K562 (cell line): ENCODE measurements around the gene NAA80. TPM values are rescaled to one million over a fixed set of nuclear protein-coding genes. Genes with fewer than 3 reads are reported as not detected.

Experiments
- AFF1 ChIP-seq, 2 experiments: fragments of 450-650 bp; IDR thresholded peaks; 2 replicates each; pipeline ENCODE4 v1.6.1; 2018; ENCODE audit warnings: mild to moderate bottlenecking in 2 of 2, low read depth in 1 of 2; ENCODE audit not compliant: partially characterized antibody in 2 of 2
- ELK3 ChIP-seq: fragments of 450-650 bp; formaldehyde crosslinking; IDR thresholded peaks from 2 replicates; pipeline ENCODE4 v1.4.0; 2020; ENCODE audit warnings: mild to moderate bottlenecking
- EP400 ChIP-seq: fragments of 450-650 bp; IDR thresholded peaks from 2 replicates; pipeline ENCODE4 v1.6.1; 2017; ENCODE audit warnings: antibody characterized with exemption, mild to moderate bottlenecking, moderate library complexity
- FOXO4 ChIP-seq: fragments of 450-650 bp; formaldehyde crosslinking; IDR thresholded peaks from 2 replicates; pipeline ENCODE4 v1.4.0; 2020; ENCODE audit warnings: mild to moderate bottlenecking, moderate library complexity
- HMGN3 ChIP-seq: IDR thresholded peaks from 2 replicates; pipeline ENCODE4 v1.6.1; 2011; ENCODE audit warnings: borderline replicate concordance, low read depth, mild to moderate bottlenecking, mixed read lengths, low read length; ENCODE audit not compliant: insufficient read length; ENCODE audit errors: extremely low read depth
- MBD2 ChIP-seq: sonication (generic); IDR thresholded peaks from 2 replicates; pipeline ENCODE4 v1.6.1; 2016; ENCODE audit warnings: low read depth, borderline replicate concordance
- MECOM ChIP-seq: fragments of 250-450 bp; sonication (Bioruptor Pico); IDR thresholded peaks from 2 replicates; pipeline ENCODE4 v1.8.0; 2022; ENCODE audit warnings: inconsistent platforms
- NKRF ChIP-seq: fragments of 450-650 bp; IDR thresholded peaks from 2 replicates; pipeline ENCODE4 v1.6.1; 2016; ENCODE audit warnings: borderline replicate concordance
- NR1H2 ChIP-seq: sonication (generic); formaldehyde crosslinking; IDR thresholded peaks from 2 replicates; pipeline ENCODE4 v1.4.0; 2020; ENCODE audit warnings: mild to moderate bottlenecking, missing genetic modification reagents
- TBP ChIP-seq: optimal IDR thresholded peaks from 2 replicates; pipeline ENCODE3; 2011; ENCODE audit warnings: low read depth, low read length, improper control_type of control experiment
- U2AF2 ChIP-seq: fragments of 200-400 bp; formaldehyde crosslinking; optimal IDR thresholded peaks from 2 replicates; pipeline ENCODE3; 2017; ENCODE audit warnings: low read depth, mild to moderate bottlenecking, low read length
- ZBTB26 ChIP-seq: fragments of 450-650 bp; formaldehyde crosslinking; IDR thresholded peaks from 2 replicates; pipeline ENCODE4 v1.4.0; 2022; ENCODE audit warnings: missing genetic modification characterization
- ZFX ChIP-seq: sonication (generic); formaldehyde crosslinking; IDR thresholded peaks from 2 replicates; pipeline ENCODE4 v1.8.0; 2022; ENCODE audit warnings: mild to moderate bottlenecking, missing genetic modification reagents, moderate library complexity
- ZNF324 ChIP-seq: fragments of 250-450 bp; sonication (Bioruptor Pico); IDR thresholded peaks from 2 replicates; pipeline ENCODE4 v1.4.0; 2020; ENCODE audit warnings: mild to moderate bottlenecking
- ZNF584 ChIP-seq: fragments of 200-800 bp; sonication (Bioruptor generic); IDR thresholded peaks from 2 replicates; pipeline ENCODE4 v1.6.1; 2016; ENCODE audit warnings: low read depth, mild to moderate bottlenecking, missing genetic modification characterization, missing compliant biosample characterization
- ZNF696 ChIP-seq: fragments of 250-450 bp; sonication (Bioruptor Pico); conservative IDR thresholded peaks from 2 replicates; pipeline ENCODE4 v1.4.0; 2020; ENCODE audit warnings: mild to moderate bottlenecking, moderate library complexity
- polyA plus RNA-seq, 8 experiments: library from polyadenylated mRNA; depleted of rRNA in 4 of 8; stranded (reverse) in 5 of 8; unstranded in 3 of 8; fragments of >200 nt; fragmentation: Nextera tagmentation in 2 of 8; fragmentation: Illumina TruSeq in 1 of 8; extraction: Ambion mirVana in 2 of 8; extraction: Trizol in 1 of 8; gene quantifications; 2 replicates each; pipeline versions ENCODE4 v1.2.1 to v1.2.3, GENCODE V29; 2011 to 2014; ENCODE audit warnings: inconsistent platforms in 1 of 8, missing spikeins in 1 of 8
- total RNA-seq, 7 experiments: library from RNA; depleted of rRNA in 6 of 7; stranded (reverse); fragments of >200 nt in 6 of 7; fragmentation: Illumina TruSeq in 2 of 7; extraction: Trizol in 2 of 7; gene quantifications; 2 replicates each; pipeline versions ENCODE4 v1.2.1 to v1.2.3, GENCODE V29; 2011 to 2021; ENCODE audit warnings: low replicate concordance in 1 of 7

The NAA80 gene
- total and polyA plus RNA-seq, 9 of the 15 experiments (the other 6 are each of a cell fraction or from before 2014, with no cell fraction given): 0.82 to 24.0 (median 8.6) TPM

GRCh38 chr3:50292159-50293078 lies 6.8 kb downstream of the NAA80 start, which contains the start of gene IFRD2 (continued):
- TF ChIP-seq AFF1 (IDR thresholded peaks at IDR 0.05; ENCODE audit: low read depth in 1 of 2, partially characterized antibody in 2 of 2) (peak in 1 of 2 experiments; percentile 100), ZNF584 (CRISPR knock-in tag) (peak; percentile 95), TBP (peak; percentile 63), NR1H2 (CRISPR knock-in tag) (no peak), ZNF696 (CRISPR knock-in tag) (no peak), ELK3 (CRISPR knock-in tag) (no peak), MBD2 (peak; percentile 99), ZBTB26 (CRISPR knock-in tag) (peak; percentile 19; the same call in 1 of the 2 replicates), EP400 (peak; percentile 90), ZFX (CRISPR knock-in tag) (peak; percentile 72), U2AF2 (no peak), ZNF324 (CRISPR knock-in tag) (no peak), HMGN3 (peak; percentile 93), FOXO4 (CRISPR knock-in tag) (no peak), NKRF (peak; percentile 68; the same call in 1 of the 2 replicates), MECOM (CRISPR knock-in tag) (no peak)
